ENCODE results near the gene DTD1.

The DTD1 gene

DNA sequence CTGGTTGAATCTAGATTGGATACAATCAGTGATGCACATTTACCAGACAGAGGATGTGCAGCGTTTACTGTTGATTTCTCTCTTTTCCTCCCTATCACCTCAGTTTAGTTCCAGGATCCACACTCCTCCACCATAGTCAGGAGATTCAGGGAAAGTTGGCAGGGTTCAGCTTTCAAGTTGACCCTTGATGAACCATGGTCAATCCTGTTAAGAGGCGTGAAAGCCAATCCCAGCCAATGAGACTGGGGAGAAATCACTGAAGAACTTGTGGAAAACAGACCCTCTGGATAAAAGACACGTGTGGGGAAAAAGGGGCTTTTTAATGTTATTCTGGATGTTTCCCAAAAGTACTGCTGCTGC, 206.6 kb downstream of the DTD1 start:
- TF ChIP-seq CTCF (conservative IDR thresholded peaks at IDR 0.05; ENCODE audit: control insufficient read depth, insufficient read depth, low read depth, low read length) = no peak
- no peak for DNase-seq (ENCODE audit: low read depth)
- H3K4me3 ChIP-seq (ENCODE audit: control insufficient read depth, low read depth, low read length) = peak overlapping the region; percentile 72

DNA sequence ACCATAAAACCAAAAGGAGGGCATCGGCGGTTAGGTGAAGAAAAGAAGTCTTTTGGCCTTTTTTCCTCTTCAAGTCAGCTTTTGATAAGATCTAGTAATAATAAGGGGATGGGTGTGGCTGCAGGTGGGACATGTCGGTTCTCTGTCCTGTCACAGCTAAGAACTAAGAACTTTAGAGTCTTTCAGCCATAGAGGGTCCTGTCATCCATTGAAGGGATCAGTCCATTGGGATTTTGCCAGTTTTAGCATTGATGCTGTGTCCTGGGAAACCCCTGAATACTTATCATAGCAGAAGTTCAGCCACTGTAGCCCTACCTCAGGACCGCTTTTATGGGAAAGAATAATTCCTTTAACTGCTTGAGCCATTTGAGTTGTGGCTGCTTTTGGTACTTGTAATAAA, 207.5 kb downstream of the DTD1 start:
- no peak for TF ChIP-seq CTCF (conservative IDR thresholded peaks at IDR 0.05; ENCODE audit: control insufficient read depth, insufficient read depth, low read depth, low read length)
- no peak overlapping the region for H3K4me3 ChIP-seq (ENCODE audit: control insufficient read depth, low read depth, low read length)
- DNase-seq (ENCODE audit: low read depth) = no peak

DNA sequence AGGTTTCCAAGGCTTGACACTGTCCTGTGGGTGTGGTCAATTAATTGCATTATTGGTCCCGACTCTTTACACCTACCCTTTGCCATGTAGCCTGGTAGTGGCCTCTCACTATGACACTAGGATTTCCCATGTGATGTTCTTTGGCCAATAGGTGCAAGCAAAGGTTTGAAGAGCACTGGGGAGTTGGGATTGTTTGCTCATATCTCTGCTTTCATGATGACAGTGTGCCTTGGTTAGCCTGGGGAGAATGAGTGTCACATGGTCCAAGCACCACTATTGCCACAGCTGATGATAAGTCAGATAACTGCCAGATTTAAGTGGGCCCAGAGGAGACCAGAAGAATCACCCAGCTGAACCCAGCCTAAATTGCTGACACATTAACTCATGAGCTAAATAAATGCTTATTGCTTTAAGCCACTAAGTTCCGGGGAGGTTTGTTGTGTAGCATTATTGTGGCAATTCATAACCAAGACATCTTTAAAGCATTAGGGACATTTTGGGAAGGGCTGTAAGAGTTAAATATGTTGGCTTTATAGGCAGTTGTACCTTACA, 208.5 kb downstream of the DTD1 start:
- no peak for DNase-seq (ENCODE audit: low read depth)
- TF ChIP-seq CTCF (conservative IDR thresholded peaks at IDR 0.05; ENCODE audit: control insufficient read depth, insufficient read depth, low read depth, low read length) = no peak
- no peak overlapping the region for H3K4me3 ChIP-seq (ENCODE audit: control insufficient read depth, low read depth, low read length)

DNA sequence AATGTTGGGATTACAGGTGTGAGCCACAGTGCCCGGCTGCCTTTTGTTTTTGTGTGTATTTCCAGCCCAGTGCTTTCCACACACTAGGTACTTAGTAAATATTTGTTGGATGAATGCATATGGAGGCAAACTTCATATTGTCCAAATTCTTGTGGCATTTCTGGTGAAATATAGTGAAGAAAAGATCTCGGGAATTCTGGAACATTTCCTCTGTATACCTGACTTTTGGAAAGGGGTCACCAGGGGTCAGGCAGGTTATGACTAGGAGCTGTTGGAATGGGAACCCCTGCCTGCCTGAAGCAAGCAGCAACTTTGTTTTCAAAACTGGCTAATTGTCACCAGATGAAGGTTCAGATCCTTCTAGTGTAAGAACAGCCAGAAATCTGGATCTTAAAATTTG, 213.7 kb downstream of the DTD1 start:
- TF ChIP-seq CTCF (conservative IDR thresholded peaks at IDR 0.05; ENCODE audit: control insufficient read depth, insufficient read depth, low read depth, low read length) = no peak
- no peak overlapping the region for H3K4me3 ChIP-seq (ENCODE audit: control insufficient read depth, low read depth, low read length)
- no peak for DNase-seq (ENCODE audit: low read depth)

DNA sequence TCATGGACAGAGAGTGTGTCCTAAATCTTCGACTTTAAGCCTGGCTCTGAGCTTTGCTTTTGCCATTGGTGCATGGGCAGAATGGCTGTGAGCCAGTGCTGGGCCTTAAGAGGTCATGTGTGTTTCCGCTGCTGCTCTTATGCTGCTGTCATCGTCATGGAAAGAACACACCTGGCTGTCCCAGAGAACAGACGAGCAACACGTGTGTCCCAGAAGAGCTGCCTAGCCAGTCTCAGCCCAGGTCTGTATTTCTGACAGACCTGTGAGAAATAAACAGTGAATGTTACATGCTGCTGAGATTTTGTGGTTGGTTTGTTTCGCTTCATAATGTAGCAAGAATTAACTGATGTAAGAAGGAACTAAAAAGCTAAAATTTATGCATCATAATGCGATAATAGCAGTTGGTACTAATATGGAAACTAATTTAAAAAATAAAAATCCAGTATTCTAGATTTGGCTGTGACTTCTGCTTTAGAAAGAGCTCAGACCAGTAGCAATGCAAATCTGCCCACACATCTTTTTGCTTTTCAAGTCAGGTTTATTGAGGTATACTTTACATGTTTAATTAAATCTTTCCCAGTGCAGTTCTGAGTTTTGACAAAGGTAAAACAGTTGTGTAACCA, 214.3 kb downstream of the DTD1 start:
- TF ChIP-seq CTCF (conservative IDR thresholded peaks at IDR 0.05; ENCODE audit: control insufficient read depth, insufficient read depth, low read depth, low read length) = no peak
- no peak for DNase-seq (ENCODE audit: low read depth)

DNA sequence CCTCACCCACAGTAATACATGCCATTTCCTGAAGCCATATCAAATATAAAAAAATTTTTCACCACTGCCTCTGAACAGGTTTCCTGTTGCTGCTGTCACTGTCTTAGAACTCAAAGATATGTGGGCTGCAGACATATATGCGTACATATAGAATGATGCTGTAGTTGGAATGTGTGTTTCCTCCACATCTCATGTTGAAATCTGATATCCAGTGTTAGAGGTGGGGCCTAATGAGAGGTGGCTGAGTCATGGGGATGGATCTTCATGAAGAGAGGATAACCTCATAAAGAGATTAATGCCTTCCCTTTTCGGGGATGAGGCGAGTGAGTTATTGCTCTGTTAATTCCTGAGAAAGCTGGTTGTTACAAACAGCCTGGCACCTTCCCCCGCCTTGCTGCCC, 218.0 kb downstream of the DTD1 start:
- DNase-seq (ENCODE audit: low read depth) = peak; percentile 48
- H3K4me3 ChIP-seq (ENCODE audit: control insufficient read depth, low read depth, low read length) = no peak overlapping the region
- no peak for TF ChIP-seq CTCF (conservative IDR thresholded peaks at IDR 0.05; ENCODE audit: control insufficient read depth, insufficient read depth, low read depth, low read length)

More for the DNA sequence above, 214.3 kb downstream of the DTD1 start:
- no peak overlapping the region for H3K4me3 ChIP-seq (ENCODE audit: control insufficient read depth, low read depth, low read length)

DNA sequence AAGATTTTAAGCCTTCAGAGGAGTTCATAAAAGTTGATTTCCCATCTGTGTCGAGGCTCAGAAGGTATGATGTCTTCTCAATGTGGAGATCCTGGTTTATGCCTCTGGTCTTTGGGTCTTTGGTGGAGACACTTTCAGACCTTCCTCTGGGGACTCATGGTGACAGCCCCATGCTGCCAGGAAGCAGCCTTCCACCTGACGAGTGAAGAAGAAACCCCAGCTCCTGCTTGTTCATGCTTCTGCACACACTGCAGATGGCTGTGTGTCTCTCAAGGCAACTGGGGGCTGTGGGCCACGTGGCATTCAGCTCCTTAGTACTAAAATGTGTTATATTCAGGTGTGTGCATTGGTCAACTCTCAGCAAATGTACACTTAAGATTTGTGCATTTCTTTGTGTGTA, 220.9 kb downstream of the DTD1 start:
- no peak overlapping the region for H3K4me3 ChIP-seq (ENCODE audit: control insufficient read depth, low read depth, low read length)
- no peak for DNase-seq (ENCODE audit: low read depth)
- TF ChIP-seq CTCF (conservative IDR thresholded peaks at IDR 0.05; ENCODE audit: control insufficient read depth, insufficient read depth, low read depth, low read length) = no peak
